ENCODE results near the gene FAM228A. TPM values are rescaled to one million over a fixed set of nuclear protein-coding genes. Genes with fewer than 3 reads are reported as not detected.

FAM228A gene
- total and polyA plus RNA-seq, 2 donors (not counting 1 experiment from before 2014, with no cell fraction given), result 0.07 TPM; not detected in 1

DNA sequence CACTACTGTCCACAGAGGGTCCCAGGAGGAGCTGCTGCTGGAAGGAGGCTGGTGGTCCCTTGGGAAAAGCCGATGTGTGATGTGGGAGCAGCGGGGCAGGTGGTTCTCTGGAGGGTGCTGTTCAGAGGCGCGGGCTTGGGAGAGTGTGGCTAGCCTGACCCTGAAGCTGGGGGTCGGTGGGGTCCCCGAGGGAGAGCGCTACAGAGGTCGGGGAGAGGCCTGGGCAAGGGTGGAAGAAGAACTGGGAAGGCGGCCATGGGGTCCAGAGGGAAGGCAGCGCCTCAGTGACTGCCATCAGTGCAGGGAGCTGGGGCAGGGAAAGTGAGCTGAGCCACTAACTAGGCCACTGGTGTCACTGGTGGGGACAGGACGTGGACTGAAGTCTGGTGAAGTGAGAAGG lies 32.5 kb downstream of the FAM228A start:
- Mint-ChIP-seq H3K9me3 (ENCODE audit: insufficient read depth) (no peaks in the 10 kb centered on the region), H3K27ac (no peak overlapping the region)
- CTCF ChIA-PET, result no interaction called here

DNA sequence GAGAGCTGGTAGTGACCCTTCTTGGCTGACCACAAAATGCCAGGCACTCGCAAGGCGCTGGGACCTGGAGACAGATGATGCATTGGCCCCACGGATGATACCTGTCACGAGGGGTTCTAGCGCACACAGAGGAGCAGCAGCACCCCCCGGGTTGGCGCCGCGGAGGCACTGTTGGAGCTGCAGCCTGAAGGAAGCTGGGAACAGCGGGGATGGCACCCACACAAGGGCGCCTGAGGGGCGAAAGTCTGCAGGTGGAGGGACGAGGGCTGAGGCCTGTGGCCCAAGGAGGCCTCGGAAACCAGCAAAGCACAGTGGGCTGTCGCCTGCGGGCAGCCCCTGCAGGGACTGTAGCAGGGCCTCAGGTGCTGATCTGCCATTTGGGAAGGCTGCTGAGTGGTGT lies 33.6 kb downstream of the FAM228A start:
- no peaks in the 10 kb centered on the region for H3K79me2 ChIP-seq (ENCODE audit: control insufficient read depth, insufficient read depth, low read length)
- H3K27me3 ChIP-seq (replicated peaks in 1 of 4; ENCODE audit: control extremely low read depth in 1 of 4, control insufficient read depth in 3 of 4, insufficient read depth in 4 of 4, low read length in 3 of 4), result no peaks in the 10 kb centered on the region
- no peaks in the 10 kb centered on the region for H3K4me1 ChIP-seq (ENCODE audit: control insufficient read depth in 2 of 2, insufficient read depth in 2 of 2, low read length in 2 of 2)
- intact Hi-C loops (cut with micrococcal nuclease), result no loop called here
- H2AFZ ChIP-seq (ENCODE audit: insufficient read depth, low read depth, low read length, poor library complexity, severe bottlenecking), result no peak overlapping the region
- no peaks in the 10 kb centered on the region for H3K9me3 Mint-ChIP-seq (ENCODE audit: insufficient read depth)
- DNase-seq (no peak), ATAC-seq (ENCODE audit: low read depth) (no peak)
- WGBS (ENCODE audit: insufficient coverage), result 97% methylated on average over 16 of the region's 16 CpGs
- H3K9me3 ChIP-seq (ENCODE audit: control extremely low read depth in 1 of 3, control insufficient read depth in 2 of 3, insufficient read depth in 1 of 3, low read length in 2 of 3), result no peaks in the 10 kb centered on the region
- no peak overlapping the region for H3K27ac Mint-ChIP-seq
- no peak overlapping the region for H3K27ac ChIP-seq (ENCODE audit: low read length in 2 of 2)
- no peak overlapping the region for H3K4me3 ChIP-seq (ENCODE audit: control extremely low read depth in 1 of 5, extremely low read depth in 1 of 5, insufficient read depth in 1 of 5, low read depth in 2 of 5, low read length in 4 of 5)
- H3K4me1 Mint-ChIP-seq, result no peaks in the 10 kb centered on the region
- CTCF ChIA-PET, result no interaction called here
- TF ChIP-seq EZH2 (IDR thresholded peaks at IDR 0.05; ENCODE audit: borderline replicate concordance, insufficient read depth, low read depth, low read length, poor library complexity, severe bottlenecking), result no peak
- TF ChIP-seq, protein P1, sequence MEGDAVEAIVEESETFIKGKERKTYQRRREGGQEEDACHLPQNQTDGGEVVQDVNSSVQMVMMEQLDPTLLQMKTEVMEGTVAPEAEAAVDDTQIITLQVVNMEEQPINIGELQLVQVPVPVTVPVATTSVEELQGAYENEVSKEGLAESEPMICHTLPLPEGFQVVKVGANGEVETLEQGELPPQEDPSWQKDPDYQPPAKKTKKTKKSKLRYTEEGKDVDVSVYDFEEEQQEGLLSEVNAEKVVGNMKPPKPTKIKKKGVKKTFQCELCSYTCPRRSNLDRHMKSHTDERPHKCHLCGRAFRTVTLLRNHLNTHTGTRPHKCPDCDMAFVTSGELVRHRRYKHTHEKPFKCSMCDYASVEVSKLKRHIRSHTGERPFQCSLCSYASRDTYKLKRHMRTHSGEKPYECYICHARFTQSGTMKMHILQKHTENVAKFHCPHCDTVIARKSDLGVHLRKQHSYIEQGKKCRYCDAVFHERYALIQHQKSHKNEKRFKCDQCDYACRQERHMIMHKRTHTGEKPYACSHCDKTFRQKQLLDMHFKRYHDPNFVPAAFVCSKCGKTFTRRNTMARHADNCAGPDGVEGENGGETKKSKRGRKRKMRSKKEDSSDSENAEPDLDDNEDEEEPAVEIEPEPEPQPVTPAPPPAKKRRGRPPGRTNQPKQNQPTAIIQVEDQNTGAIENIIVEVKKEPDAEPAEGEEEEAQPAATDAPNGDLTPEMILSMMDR (IDR thresholded peaks at IDR 0.05), result no peak
- no peaks in the 10 kb centered on the region for H4K20me1 ChIP-seq (ENCODE audit: control insufficient read depth, insufficient read depth, low read length, poor library complexity, severe bottlenecking)
- POLR2A ChIA-PET, result no interaction called here
- no peak overlapping the region for H3K4me2 ChIP-seq (replicated peaks; ENCODE audit: low read depth, low read length, poor library complexity, severe bottlenecking)
- no peak overlapping the region for H3K9ac ChIP-seq (ENCODE audit: low read length)
- peaks cover 0 to 97% of the 10 kb centered on the region in 2 experiments for H3K36me3 ChIP-seq (replicated peaks in 1 of 2; ENCODE audit: control extremely low read depth in 1 of 2, control insufficient read depth in 1 of 2, extremely low read depth in 1 of 2, insufficient read depth in 2 of 2, low read length in 1 of 2)
- H3K4me3 Mint-ChIP-seq, result no peak overlapping the region
- H3K27me3 Mint-ChIP-seq, result no peaks in the 10 kb centered on the region

More for the DNA sequence above, 32.5 kb downstream of the FAM228A start:
- Histone ChIP-seq H3K27ac (ENCODE audit: low read length in 2 of 2) (no peak overlapping the region), H4K20me1 (ENCODE audit: control insufficient read depth, insufficient read depth, low read length, poor library complexity, severe bottlenecking) (no peaks in the 10 kb centered on the region), H3K9me3 (ENCODE audit: control extremely low read depth in 1 of 3, control insufficient read depth in 2 of 3, insufficient read depth in 1 of 3, low read length in 2 of 3) (no peaks in the 10 kb centered on the region), H2AFZ (ENCODE audit: insufficient read depth, low read depth, low read length, poor library complexity, severe bottlenecking) (no peak overlapping the region), H3K27me3 (replicated peaks in 1 of 4; ENCODE audit: control extremely low read depth in 1 of 4, control insufficient read depth in 3 of 4, insufficient read depth in 4 of 4, low read length in 3 of 4) (no peaks in the 10 kb centered on the region), H3K4me3 (ENCODE audit: control extremely low read depth in 1 of 5, extremely low read depth in 1 of 5, insufficient read depth in 1 of 5, low read depth in 2 of 5, low read length in 4 of 5) (no peak overlapping the region), H3K36me3 (replicated peaks in 1 of 2; ENCODE audit: control extremely low read depth in 1 of 2, control insufficient read depth in 1 of 2, extremely low read depth in 1 of 2, insufficient read depth in 2 of 2, low read length in 1 of 2) (peaks cover 0 to 98% of the 10 kb centered on the region in 2 experiments), H3K4me1 (ENCODE audit: control insufficient read depth in 2 of 2, insufficient read depth in 2 of 2, low read length in 2 of 2) (no peaks in the 10 kb centered on the region), H3K9ac (ENCODE audit: low read length) (no peak overlapping the region), H3K4me2 (replicated peaks; ENCODE audit: low read depth, low read length, poor library complexity, severe bottlenecking) (no peak overlapping the region), H3K79me2 (ENCODE audit: control insufficient read depth, insufficient read depth, low read length) (no peaks in the 10 kb centered on the region)
- intact Hi-C loops (cut with micrococcal nuclease), result no loop called here
- DNase-seq, result no peak
- TF ChIP-seq, protein P1 (IDR thresholded peaks at IDR 0.05), result no peak
- no peak for TF ChIP-seq EZH2 (IDR thresholded peaks at IDR 0.05; ENCODE audit: borderline replicate concordance, insufficient read depth, low read depth, low read length, poor library complexity, severe bottlenecking)
- 93% methylated on average over 11 of the region's 11 CpGs for WGBS (ENCODE audit: insufficient coverage)
- H3K4me1 Mint-ChIP-seq, result no peaks in the 10 kb centered on the region
- ATAC-seq (ENCODE audit: low read depth), result no peak
- POLR2A ChIA-PET, result no interaction called here
- H3K27me3 Mint-ChIP-seq, result no peaks in the 10 kb centered on the region
- H3K4me3 Mint-ChIP-seq, result no peak overlapping the region

Data from B cell (primary cell).